Peyer's patch (tissue), 4 donors: ENCODE results near the gene GNB1L.

Experiments
- POLR2A ChIP-seq, 2 donors: fragments of 450-650 bp; IDR thresholded peaks; one replicate each; pipeline ENCODE4 v1.5.1; 2017; ENCODE audit warnings: antibody characterized with exemption in 2 of 2, mild to moderate bottlenecking in 2 of 2, moderate library complexity in 2 of 2
- TF ChIP-seq, protein P1 (sequence below), 6 experiments: fragments of 450-650 bp in 4 of 6; fragments of 200-600 bp in 2 of 6; sonication (generic) in 1 of 6; IDR thresholded peaks; one replicate each; pipeline ENCODE4 v1.5.1; 2017 to 2019; ENCODE audit warnings: antibody characterized with exemption in 6 of 6, mild to moderate bottlenecking in 3 of 6, moderate library complexity in 1 of 6

DNA sequence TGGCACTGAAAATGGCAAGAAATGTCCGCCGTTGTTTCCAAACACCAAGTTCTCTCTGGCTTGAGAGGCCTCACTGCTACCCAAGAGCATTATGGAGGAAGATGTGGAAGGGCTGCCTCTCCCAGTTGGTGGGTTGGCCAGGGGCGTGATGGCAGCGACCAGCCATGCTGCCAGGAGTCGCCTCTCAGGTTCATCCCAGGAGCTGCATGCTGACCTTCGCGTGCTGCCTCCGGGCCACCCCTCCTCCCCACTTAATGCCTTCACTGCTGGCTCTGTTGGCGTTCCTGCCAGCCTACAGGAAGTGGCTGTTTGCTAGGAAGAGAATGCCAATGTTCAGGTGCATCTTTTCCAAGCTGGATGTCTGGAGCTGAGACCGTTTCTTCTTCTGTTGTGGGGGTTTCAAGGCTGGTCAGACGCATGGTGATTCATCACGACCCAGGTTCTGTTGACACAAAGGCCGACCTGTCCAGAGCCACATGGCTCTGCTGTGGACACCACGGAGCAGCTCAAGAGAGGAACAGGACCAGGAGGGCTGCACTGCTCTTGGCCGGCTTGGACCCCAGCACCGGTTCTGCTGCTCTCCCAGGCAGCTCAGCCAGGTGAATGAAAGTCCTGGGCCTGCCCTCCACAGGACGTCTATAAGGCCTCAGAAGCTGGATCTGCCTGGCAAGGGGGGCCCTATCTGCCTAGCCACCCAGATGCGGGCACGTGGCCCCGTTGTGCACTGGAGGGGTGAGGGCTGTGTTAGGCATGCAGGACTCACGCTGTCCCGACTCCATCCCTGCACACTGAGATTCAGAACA is 69.0 kb downstream of the GNB1L start:
- TF ChIP-seq, protein P1, sequence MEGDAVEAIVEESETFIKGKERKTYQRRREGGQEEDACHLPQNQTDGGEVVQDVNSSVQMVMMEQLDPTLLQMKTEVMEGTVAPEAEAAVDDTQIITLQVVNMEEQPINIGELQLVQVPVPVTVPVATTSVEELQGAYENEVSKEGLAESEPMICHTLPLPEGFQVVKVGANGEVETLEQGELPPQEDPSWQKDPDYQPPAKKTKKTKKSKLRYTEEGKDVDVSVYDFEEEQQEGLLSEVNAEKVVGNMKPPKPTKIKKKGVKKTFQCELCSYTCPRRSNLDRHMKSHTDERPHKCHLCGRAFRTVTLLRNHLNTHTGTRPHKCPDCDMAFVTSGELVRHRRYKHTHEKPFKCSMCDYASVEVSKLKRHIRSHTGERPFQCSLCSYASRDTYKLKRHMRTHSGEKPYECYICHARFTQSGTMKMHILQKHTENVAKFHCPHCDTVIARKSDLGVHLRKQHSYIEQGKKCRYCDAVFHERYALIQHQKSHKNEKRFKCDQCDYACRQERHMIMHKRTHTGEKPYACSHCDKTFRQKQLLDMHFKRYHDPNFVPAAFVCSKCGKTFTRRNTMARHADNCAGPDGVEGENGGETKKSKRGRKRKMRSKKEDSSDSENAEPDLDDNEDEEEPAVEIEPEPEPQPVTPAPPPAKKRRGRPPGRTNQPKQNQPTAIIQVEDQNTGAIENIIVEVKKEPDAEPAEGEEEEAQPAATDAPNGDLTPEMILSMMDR (IDR thresholded peaks at IDR 0.05): no peak
- TF ChIP-seq POLR2A (IDR thresholded peaks at IDR 0.05): no peak
